ENCODE measurements around the gene LTB4R.

DNA sequence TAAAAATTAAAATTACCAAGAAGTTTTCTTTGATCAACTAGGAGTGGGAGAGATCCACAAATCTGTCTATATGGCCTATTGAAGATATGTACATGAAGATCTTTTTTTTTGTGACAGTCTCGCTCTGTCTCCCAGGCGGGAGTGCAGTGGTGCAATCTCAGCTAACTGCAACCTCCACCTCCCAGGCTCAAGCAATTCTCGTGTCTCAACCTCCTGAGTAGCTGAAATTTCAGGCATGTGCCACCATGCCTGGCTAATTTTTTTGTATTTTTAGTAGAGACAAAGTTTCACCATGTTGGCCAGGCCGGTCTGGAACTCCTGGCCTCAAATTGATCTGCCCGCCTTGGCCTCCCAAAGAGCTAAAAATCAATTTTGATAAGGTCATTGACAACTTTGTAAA, 52.1 kb downstream of the LTB4R start:
- TF ChIP-seq, protein P1, sequence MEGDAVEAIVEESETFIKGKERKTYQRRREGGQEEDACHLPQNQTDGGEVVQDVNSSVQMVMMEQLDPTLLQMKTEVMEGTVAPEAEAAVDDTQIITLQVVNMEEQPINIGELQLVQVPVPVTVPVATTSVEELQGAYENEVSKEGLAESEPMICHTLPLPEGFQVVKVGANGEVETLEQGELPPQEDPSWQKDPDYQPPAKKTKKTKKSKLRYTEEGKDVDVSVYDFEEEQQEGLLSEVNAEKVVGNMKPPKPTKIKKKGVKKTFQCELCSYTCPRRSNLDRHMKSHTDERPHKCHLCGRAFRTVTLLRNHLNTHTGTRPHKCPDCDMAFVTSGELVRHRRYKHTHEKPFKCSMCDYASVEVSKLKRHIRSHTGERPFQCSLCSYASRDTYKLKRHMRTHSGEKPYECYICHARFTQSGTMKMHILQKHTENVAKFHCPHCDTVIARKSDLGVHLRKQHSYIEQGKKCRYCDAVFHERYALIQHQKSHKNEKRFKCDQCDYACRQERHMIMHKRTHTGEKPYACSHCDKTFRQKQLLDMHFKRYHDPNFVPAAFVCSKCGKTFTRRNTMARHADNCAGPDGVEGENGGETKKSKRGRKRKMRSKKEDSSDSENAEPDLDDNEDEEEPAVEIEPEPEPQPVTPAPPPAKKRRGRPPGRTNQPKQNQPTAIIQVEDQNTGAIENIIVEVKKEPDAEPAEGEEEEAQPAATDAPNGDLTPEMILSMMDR (IDR thresholded peaks at IDR 0.05) = no peak
- no peak for TF ChIP-seq POLR2A (IDR thresholded peaks at IDR 0.05)
